Liver (tissue), 9 donors: Measurements from ENCODE around the gene SMIM7. TPM values are rescaled to one million over a fixed set of nuclear protein-coding genes. Genes with fewer than 3 reads are reported as not detected.

Source experiments
- DNase-seq: peaks from one replicate; pipeline ENCODE4 v3.0.0-alpha.2; 2017; ENCODE audit warnings: low spot score
- H3K27ac ChIP-seq, 2 donors: one replicate each; pipeline ENCODE4 v1.7.0; 2013; ENCODE audit warnings: inconsistent platforms in 2 of 2, low read length in 2 of 2, control low read depth in 1 of 2, low read depth in 1 of 2, mild to moderate bottlenecking in 1 of 2
- H3K27me3 ChIP-seq, 4 donors: one replicate each; pipeline versions ENCODE4 v1.6.1 to v1.7.0; 2013; ENCODE audit warnings: low read length in 3 of 4, inconsistent platforms in 1 of 4, mild to moderate bottlenecking in 1 of 4, moderate library complexity in 1 of 4; ENCODE audit not compliant: control insufficient read depth in 4 of 4, insufficient read depth in 4 of 4
- H3K36me3 ChIP-seq, 4 donors: one replicate each; pipeline versions ENCODE4 v1.6.1 to v1.7.0; 2013; ENCODE audit warnings: low read length in 3 of 4, mild to moderate bottlenecking in 3 of 4, low read depth in 1 of 4, moderate library complexity in 1 of 4; ENCODE audit not compliant: control insufficient read depth in 4 of 4, insufficient read depth in 3 of 4
- H3K4me1 ChIP-seq, 4 donors: one replicate each; pipeline versions ENCODE4 v1.6.1 to v1.7.0; 2013; ENCODE audit warnings: low read length in 3 of 4, mild to moderate bottlenecking in 3 of 4, moderate library complexity in 1 of 4; ENCODE audit not compliant: control insufficient read depth in 4 of 4, insufficient read depth in 4 of 4
- H3K4me3 ChIP-seq, 3 donors: one replicate each; pipeline versions ENCODE4 v1.6.1 to v1.7.0; 2013; ENCODE audit warnings: low read length in 3 of 3, control low read depth in 1 of 3, low read depth in 1 of 3, mild to moderate bottlenecking in 1 of 3
- H3K9ac ChIP-seq, 2 donors: one replicate each; pipeline ENCODE4 v1.7.0; 2013; ENCODE audit warnings: low read length in 2 of 2, mild to moderate bottlenecking in 2 of 2, moderate library complexity in 2 of 2, control low read depth in 1 of 2, low read depth in 1 of 2
- H3K9me3 ChIP-seq, 4 donors: one replicate each; pipeline versions ENCODE4 v1.6.1 to v1.7.0; 2013; ENCODE audit warnings: low read length in 3 of 4; ENCODE audit not compliant: control insufficient read depth in 4 of 4
- ATF3 ChIP-seq: IDR thresholded peaks from 2 replicates; pipeline ENCODE4 v1.6.1; 2016; ENCODE audit warnings: antibody characterized with exemption
- CTCF ChIP-seq: fragments of 150-350 bp; IDR thresholded peaks from 2 replicates; pipeline ENCODE4 v1.5.1; 2017; ENCODE audit warnings: improper control_type of control experiment, low read depth, low read length; ENCODE audit not compliant: missing input control
- JUND ChIP-seq, 2 donors: IDR thresholded peaks; 2 replicates each; pipeline ENCODE4 v1.6.1; 2016; ENCODE audit warnings: antibody characterized with exemption in 2 of 2
- REST ChIP-seq: IDR thresholded peaks from 2 replicates; pipeline ENCODE4 v1.6.1; 2016; ENCODE audit warnings: antibody characterized with exemption, mild to moderate bottlenecking
- SP1 ChIP-seq: IDR thresholded peaks from 2 replicates; pipeline ENCODE4 v1.6.1; 2018; ENCODE audit warnings: antibody characterized with exemption, mild to moderate bottlenecking
- YY1 ChIP-seq: IDR thresholded peaks from 2 replicates; pipeline ENCODE4 v1.6.1; 2016; ENCODE audit warnings: antibody characterized with exemption, mild to moderate bottlenecking
- ZBTB33 ChIP-seq: IDR thresholded peaks from 2 replicates; pipeline ENCODE4 v1.6.1; 2016; ENCODE audit warnings: antibody characterized with exemption
- WGBS: extraction: QIAGEN DNeasy Blood & Tissue Kit; methylation state at CpG from one replicate; pipeline ENCODE4 v1.1.7; 2013; 5-methylcytosine and 5-hydroxymethylcytosine counted together
- polyA plus RNA-seq, 2 donors: library from polyadenylated mRNA; stranded (reverse) in 1 of 2; unstranded in 1 of 2; fragments of 200-250 nt in 1 of 2; fragments of >200 nt in 1 of 2; fragmentation: Nextera tagmentation in 1 of 2; extraction: Ambion mirVana in 1 of 2; gene quantifications; one replicate each; pipeline versions ENCODE4 v1.2.1 to v1.2.3, GENCODE V29; 2013 to 2015
- total RNA-seq, 2 donors: library from RNA; depleted of rRNA; stranded (reverse); fragments of >200 nt; gene quantifications; one replicate each; pipeline ENCODE4 v1.2.3, GENCODE V29; 2014
- donor health status: healthy.
- donor health status: healthy.
- donor health status: healthy.
- donor health status: healthy.
- donor health status: healthy.

SMIM7 gene
- total and polyA plus RNA-seq, 4 donors, result 35.2 to 81.8 (median 46.9) TPM

GRCh38 chr19:16626796-16627192 is 33.1 kb downstream of the SMIM7 start:
- peaks cover 0 to 8% (median 4%) of the 10 kb centered on the region in 4 donors for H3K36me3 ChIP-seq
- DNase-seq, result no peak
- 4% methylated on average over 12 of the region's 12 CpGs for WGBS
- no peaks in the 10 kb centered on the region for H3K9me3 ChIP-seq
- peaks cover 4 to 40% (median 33%) of the 10 kb centered on the region in 4 donors for H3K4me1 ChIP-seq
- H3K27ac ChIP-seq, result peak overlapping the region in 1 of 2 donors; percentile 70
- H3K9ac ChIP-seq, result peak overlapping the region; percentile 75 to 87
- TF ChIP-seq YY1, result no peak
- no peak for TF ChIP-seq REST
- no peak for TF ChIP-seq JUND (IDR thresholded peaks at IDR 0.05)
- TF ChIP-seq ATF3, result no peak
- TF ChIP-seq SP1, result no peak
- no peak for TF ChIP-seq ZBTB33
- no peak for TF ChIP-seq CTCF
- H3K27me3 ChIP-seq, result no peaks in the 10 kb centered on the region
- peak overlapping the region; percentile 91 to 99 (median 97) for H3K4me3 ChIP-seq

GRCh38 chr19:16625163-16625958 is 34.6 kb downstream of the SMIM7 start:
- no peaks in the 10 kb centered on the region for H3K27me3 ChIP-seq
- H3K27ac ChIP-seq, result no peak overlapping the region
- no peak overlapping the region for H3K9ac ChIP-seq
- H3K4me3 ChIP-seq, result no peak overlapping the region
- H3K9me3 ChIP-seq, result no peaks in the 10 kb centered on the region
- TF ChIP-seq ATF3, result no peak
- peaks cover 4 to 51% (median 38%) of the 10 kb centered on the region in 4 donors for H3K4me1 ChIP-seq
- 59% methylated on average over 16 of the region's 16 CpGs for WGBS
- peaks cover 0 to 7% (median 3%) of the 10 kb centered on the region in 4 donors for H3K36me3 ChIP-seq
- DNase-seq, result no peak
